HepG2 (cell line): Measurements from ENCODE around the gene ART4. TPM values are rescaled to one million over a fixed set of nuclear protein-coding genes. Genes with fewer than 3 reads are reported as not detected.
A peak's percentile ranks its signal among the peaks of the same experiment; 100 is the strongest.

Experiments
- ATF1 ChIP-seq: IDR thresholded peaks from 2 replicates; pipeline ENCODE4 v1.6.1; 2016; ENCODE audit warnings: mild to moderate bottlenecking, control low read depth
- DR1 ChIP-seq: sonication (generic); formaldehyde crosslinking; IDR thresholded peaks from 2 replicates; pipeline ENCODE4 v1.8.0; 2021; ENCODE audit warnings: mild to moderate bottlenecking, missing genetic modification reagents, inconsistent platforms
- HDAC2 ChIP-seq: sonication (generic); formaldehyde crosslinking; IDR thresholded peaks from 2 replicates; pipeline ENCODE4 v1.4.0; 2020; ENCODE audit warnings: missing genetic modification reagents
- KLF11 ChIP-seq: IDR thresholded peaks from 2 replicates; pipeline ENCODE4 v1.6.1; 2016; ENCODE audit warnings: missing compliant biosample characterization
- KLF9 ChIP-seq: IDR thresholded peaks from 2 replicates; pipeline ENCODE4 v1.6.1; 2016; ENCODE audit warnings: low read depth
- KMT2A ChIP-seq: sonication (generic); formaldehyde crosslinking; IDR thresholded peaks from 2 replicates; pipeline ENCODE4 v1.4.0; 2020; ENCODE audit warnings: missing genetic modification reagents
- NCOA5 ChIP-seq: sonication (generic); formaldehyde crosslinking; IDR thresholded peaks from 2 replicates; pipeline ENCODE4 v1.4.0; 2020; ENCODE audit warnings: missing genetic modification reagents
- SALL2 ChIP-seq: sonication (generic); formaldehyde crosslinking; IDR thresholded peaks from 2 replicates; pipeline ENCODE4 v1.8.1; 2023; ENCODE audit warnings: mild to moderate bottlenecking, missing genetic modification reagents, inconsistent platforms
- SATB2 ChIP-seq: sonication (generic); formaldehyde crosslinking; IDR thresholded peaks from 2 replicates; pipeline ENCODE4 v1.5.0; 2020; ENCODE audit warnings: missing genetic modification reagents
- SP140L ChIP-seq: sonication (generic); formaldehyde crosslinking; IDR thresholded peaks from 2 replicates; pipeline ENCODE4 v1.4.0; 2020; ENCODE audit warnings: missing genetic modification reagents, borderline replicate concordance
- STAG1 ChIP-seq: sonication (generic); formaldehyde crosslinking; IDR thresholded peaks from 2 replicates; pipeline ENCODE4 v1.4.0; 2020; ENCODE audit warnings: missing genetic modification reagents
- TAF15 ChIP-seq: fragments of 200-400 bp; formaldehyde crosslinking; IDR thresholded peaks from one replicate; pipeline ENCODE4 v1.6.1; 2018; ENCODE audit warnings: mild to moderate bottlenecking, low read depth, low read length; ENCODE audit not compliant: poor library complexity, severe bottlenecking
- ZNF737 ChIP-seq: sonication (generic); formaldehyde crosslinking; IDR thresholded peaks from 2 replicates; pipeline ENCODE4 v1.5.0; 2020; ENCODE audit warnings: missing genetic modification reagents, mild to moderate bottlenecking, borderline replicate concordance
- ZNF761 ChIP-seq: sonication (generic); formaldehyde crosslinking; conservative IDR thresholded peaks from 2 replicates; pipeline ENCODE4 v1.4.0; 2020; ENCODE audit warnings: mild to moderate bottlenecking, missing genetic modification reagents
- polyA plus RNA-seq, 8 experiments: library from polyadenylated mRNA; depleted of rRNA in 3 of 8; stranded (reverse) in 7 of 8; unstranded in 1 of 8; fragments of >200 nt; fragmentation: Illumina TruSeq in 4 of 8; extraction: Trizol in 4 of 8; gene quantifications; 2 replicates each; pipeline versions ENCODE4 v1.2.1 to v1.2.3, GENCODE V29; 2011 to 2016; ENCODE audit warnings: low read depth in 4 of 8, missing spikeins in 1 of 8, mixed read lengths in 1 of 8; ENCODE audit not compliant: insufficient read depth in 1 of 8
- total RNA-seq, 5 experiments: library from RNA; depleted of rRNA; stranded (reverse); fragments of >200 nt; fragmentation: Illumina TruSeq; extraction: Trizol; gene quantifications; 2 replicates each; pipeline ENCODE4 v1.2.3, GENCODE V29; 2016; ENCODE audit warnings: low read depth in 1 of 5
- TF ChIP-seq, protein P1 (sequence below): sonication (generic); formaldehyde crosslinking; IDR thresholded peaks from 2 replicates; pipeline ENCODE4 v1.4.0; 2020; ENCODE audit warnings: missing genetic modification reagents
- TF ChIP-seq, protein P2 (sequence below): sonication (generic); formaldehyde crosslinking; IDR thresholded peaks from 2 replicates; pipeline ENCODE4 v1.5.0; 2020; ENCODE audit warnings: mild to moderate bottlenecking, missing genetic modification reagents
- TF ChIP-seq, protein P3 (sequence below): sonication (generic); formaldehyde crosslinking; IDR thresholded peaks from 2 replicates; pipeline ENCODE4 v1.5.1; 2020; ENCODE audit warnings: missing genetic modification reagents, mild to moderate bottlenecking, borderline replicate concordance
- TF ChIP-seq, protein P4 (sequence below): sonication (generic); formaldehyde crosslinking; IDR thresholded peaks from 2 replicates; pipeline ENCODE4 v1.4.0; 2020; ENCODE audit warnings: missing genetic modification reagents

ART4 gene
- total and polyA plus RNA-seq, 2 of the 13 experiments (the other 11 are each of a cell fraction or from before 2014, with no cell fraction given): 17.6 to 20.3 TPM

DNA sequence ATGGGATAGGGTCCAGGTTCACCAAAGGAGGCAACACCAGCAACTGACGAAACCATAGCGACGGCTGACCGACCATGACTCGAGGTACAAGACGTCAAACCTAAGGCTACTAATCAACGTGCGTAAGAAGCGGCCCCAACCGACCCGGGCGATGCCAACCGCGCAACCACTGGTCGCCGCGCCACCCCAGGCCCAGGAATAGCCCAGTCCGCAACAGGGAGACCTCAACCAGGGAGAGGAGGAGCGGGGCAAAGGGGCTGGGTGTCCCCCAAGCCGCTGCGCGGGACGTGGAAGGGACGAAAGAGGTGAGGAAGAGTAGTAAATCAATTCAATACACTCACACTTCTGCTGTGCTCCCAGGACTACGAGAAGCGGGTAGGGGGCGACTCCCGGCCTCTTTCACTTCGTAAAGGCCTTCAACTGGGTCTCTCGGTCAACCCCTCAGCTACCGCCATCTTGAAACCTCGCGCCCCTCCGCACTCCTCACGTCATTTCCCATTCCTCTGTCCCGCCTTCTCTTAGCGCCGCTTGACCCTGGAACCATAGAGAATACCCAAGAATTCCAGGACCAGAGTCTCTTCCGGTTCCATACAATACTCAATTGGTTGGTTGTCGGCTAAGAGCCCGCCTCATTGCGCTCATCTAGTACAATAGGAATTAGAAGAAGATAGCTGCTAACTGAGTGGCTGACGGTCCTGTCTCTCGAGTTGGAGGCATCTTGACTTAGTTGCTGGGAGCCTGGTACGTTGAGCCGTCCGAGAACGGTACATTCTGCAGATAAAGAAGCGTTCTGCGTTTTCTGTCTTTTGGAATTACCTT, 40.1 kb downstream of the ART4 start, which contains the start of the genes C12orf60 and WBP11 (continued):
- TF ChIP-seq, protein P1, sequence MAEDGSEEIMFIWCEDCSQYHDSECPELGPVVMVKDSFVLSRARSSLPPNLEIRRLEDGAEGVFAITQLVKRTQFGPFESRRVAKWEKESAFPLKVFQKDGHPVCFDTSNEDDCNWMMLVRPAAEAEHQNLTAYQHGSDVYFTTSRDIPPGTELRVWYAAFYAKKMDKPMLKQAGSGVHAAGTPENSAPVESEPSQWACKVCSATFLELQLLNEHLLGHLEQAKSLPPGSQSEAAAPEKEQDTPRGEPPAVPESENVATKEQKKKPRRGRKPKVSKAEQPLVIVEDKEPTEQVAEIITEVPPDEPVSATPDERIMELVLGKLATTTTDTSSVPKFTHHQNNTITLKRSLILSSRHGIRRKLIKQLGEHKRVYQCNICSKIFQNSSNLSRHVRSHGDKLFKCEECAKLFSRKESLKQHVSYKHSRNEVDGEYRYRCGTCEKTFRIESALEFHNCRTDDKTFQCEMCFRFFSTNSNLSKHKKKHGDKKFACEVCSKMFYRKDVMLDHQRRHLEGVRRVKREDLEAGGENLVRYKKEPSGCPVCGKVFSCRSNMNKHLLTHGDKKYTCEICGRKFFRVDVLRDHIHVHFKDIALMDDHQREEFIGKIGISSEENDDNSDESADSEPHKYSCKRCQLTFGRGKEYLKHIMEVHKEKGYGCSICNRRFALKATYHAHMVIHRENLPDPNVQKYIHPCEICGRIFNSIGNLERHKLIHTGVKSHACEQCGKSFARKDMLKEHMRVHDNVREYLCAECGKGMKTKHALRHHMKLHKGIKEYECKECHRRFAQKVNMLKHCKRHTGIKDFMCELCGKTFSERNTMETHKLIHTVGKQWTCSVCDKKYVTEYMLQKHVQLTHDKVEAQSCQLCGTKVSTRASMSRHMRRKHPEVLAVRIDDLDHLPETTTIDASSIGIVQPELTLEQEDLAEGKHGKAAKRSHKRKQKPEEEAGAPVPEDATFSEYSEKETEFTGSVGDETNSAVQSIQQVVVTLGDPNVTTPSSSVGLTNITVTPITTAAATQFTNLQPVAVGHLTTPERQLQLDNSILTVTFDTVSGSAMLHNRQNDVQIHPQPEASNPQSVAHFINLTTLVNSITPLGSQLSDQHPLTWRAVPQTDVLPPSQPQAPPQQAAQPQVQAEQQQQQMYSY (CRISPR knock-in tag): no peak
- TF ChIP-seq KLF11 (CRISPR knock-in tag): peak; percentile 18; the same call in 1 of the 2 replicates
- TF ChIP-seq NCOA5 (CRISPR knock-in tag): no peak
- TF ChIP-seq ZNF761 (CRISPR knock-in tag): no peak
- peak; percentile 91 for TF ChIP-seq KMT2A (CRISPR knock-in tag)
- TF ChIP-seq, protein P2, sequence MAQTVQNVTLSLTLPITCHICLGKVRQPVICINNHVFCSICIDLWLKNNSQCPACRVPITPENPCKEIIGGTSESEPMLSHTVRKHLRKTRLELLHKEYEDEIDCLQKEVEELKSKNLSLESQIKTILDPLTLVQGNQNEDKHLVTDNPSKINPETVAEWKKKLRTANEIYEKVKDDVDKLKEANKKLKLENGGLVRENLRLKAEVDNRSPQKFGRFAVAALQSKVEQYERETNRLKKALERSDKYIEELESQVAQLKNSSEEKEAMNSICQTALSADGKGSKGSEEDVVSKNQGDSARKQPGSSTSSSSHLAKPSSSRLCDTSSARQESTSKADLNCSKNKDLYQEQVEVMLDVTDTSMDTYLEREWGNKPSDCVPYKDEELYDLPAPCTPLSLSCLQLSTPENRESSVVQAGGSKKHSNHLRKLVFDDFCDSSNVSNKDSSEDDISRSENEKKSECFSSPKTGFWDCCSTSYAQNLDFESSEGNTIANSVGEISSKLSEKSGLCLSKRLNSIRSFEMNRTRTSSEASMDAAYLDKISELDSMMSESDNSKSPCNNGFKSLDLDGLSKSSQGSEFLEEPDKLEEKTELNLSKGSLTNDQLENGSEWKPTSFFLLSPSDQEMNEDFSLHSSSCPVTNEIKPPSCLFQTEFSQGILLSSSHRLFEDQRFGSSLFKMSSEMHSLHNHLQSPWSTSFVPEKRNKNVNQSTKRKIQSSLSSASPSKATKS (CRISPR knock-in tag): no peak
- no peak for TF ChIP-seq ZNF737 (CRISPR knock-in tag)
- TF ChIP-seq SATB2 (CRISPR knock-in tag): no peak
- peak; percentile 47; the same call in 1 of the 2 replicates for TF ChIP-seq HDAC2 (CRISPR knock-in tag)
- TF ChIP-seq, protein P3, sequence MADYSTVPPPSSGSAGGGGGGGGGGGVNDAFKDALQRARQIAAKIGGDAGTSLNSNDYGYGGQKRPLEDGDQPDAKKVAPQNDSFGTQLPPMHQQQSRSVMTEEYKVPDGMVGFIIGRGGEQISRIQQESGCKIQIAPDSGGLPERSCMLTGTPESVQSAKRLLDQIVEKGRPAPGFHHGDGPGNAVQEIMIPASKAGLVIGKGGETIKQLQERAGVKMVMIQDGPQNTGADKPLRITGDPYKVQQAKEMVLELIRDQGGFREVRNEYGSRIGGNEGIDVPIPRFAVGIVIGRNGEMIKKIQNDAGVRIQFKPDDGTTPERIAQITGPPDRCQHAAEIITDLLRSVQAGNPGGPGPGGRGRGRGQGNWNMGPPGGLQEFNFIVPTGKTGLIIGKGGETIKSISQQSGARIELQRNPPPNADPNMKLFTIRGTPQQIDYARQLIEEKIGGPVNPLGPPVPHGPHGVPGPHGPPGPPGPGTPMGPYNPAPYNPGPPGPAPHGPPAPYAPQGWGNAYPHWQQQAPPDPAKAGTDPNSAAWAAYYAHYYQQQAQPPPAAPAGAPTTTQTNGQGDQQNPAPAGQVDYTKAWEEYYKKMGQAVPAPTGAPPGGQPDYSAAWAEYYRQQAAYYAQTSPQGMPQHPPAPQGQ (CRISPR knock-in tag): no peak
- TF ChIP-seq, protein P4, sequence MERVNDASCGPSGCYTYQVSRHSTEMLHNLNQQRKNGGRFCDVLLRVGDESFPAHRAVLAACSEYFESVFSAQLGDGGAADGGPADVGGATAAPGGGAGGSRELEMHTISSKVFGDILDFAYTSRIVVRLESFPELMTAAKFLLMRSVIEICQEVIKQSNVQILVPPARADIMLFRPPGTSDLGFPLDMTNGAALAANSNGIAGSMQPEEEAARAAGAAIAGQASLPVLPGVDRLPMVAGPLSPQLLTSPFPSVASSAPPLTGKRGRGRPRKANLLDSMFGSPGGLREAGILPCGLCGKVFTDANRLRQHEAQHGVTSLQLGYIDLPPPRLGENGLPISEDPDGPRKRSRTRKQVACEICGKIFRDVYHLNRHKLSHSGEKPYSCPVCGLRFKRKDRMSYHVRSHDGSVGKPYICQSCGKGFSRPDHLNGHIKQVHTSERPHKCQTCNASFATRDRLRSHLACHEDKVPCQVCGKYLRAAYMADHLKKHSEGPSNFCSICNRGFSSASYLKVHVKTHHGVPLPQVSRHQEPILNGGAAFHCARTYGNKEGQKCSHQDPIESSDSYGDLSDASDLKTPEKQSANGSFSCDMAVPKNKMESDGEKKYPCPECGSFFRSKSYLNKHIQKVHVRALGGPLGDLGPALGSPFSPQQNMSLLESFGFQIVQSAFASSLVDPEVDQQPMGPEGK: no peak
- 0 out of 2 replicates have a peak, but pooled peaks have one; percentile 26 for TF ChIP-seq SALL2
- no peak for TF ChIP-seq TAF15
- TF ChIP-seq STAG1 (CRISPR knock-in tag): no peak
- TF ChIP-seq DR1 (CRISPR knock-in tag): no peak
- TF ChIP-seq KLF9: no peak
- peak; percentile 91 for TF ChIP-seq ATF1 (CRISPR knock-in tag)
- no peak for TF ChIP-seq SP140L
